Hair follicular keratinocyte (primary cell): ENCODE data around the gene ZNF426. TPM values are rescaled to one million over a fixed set of nuclear protein-coding genes. Genes with fewer than 3 reads are reported as not detected.

Experiments
- total RNA-seq: library from RNA; depleted of rRNA; stranded (reverse); fragments of >200 nt; gene quantifications from 2 replicates; pipeline ENCODE4 v1.2.3, GENCODE V29; 2015

The ZNF426 gene
- 5.3 and 6.4 TPM in 2 replicates for total RNA-seq

GRCh38 chr19:9538183-9539058 is at the start of gene ZNF426:
Gene ZNF426 (minus strand): TSS chr19:9538645. CDS start chr19:9536232, 2,413 bp downstream.

DNA sequence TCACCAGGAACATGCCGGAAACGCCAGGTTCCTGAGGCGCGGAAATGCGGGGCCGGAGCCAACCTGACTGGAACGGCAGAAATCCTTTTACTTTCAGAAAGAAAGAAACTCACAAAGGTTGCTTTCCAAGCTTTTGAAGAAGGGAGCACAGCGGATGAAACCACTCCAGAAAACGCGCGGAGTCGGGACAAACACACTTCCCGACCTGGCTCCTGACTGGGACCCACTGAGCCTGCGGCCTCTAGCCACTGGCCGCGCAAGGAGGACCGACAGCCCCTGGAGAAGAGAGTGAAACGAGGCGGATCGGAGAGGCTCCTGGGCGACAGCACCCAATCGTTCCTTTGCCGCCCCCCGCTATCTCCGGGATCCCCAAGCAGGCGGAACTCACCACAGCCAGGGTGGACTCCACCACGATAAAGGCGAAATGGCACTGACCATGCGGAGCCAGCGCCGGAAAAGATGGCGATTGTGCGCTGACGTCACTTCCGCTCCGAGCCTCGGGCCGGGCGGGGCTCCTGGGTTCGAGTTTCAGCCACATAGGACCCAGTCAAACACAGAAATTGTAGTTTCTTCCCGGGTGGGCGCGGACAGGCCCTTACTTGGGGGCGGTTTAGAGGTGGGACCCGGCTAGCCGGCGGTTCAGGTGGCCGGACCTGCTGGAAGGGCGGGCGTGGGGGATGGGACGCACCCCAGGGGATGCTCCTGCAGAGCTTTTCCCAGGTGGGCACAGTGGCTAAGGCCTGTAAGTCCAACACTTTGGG is 45.8 kb upstream of the ZNF426 start, which contains the start of gene ZNF121:
Gene ZNF121, minus strand, starts transcription at position 432 of the 761 bp plus-strand sequence. CDS start 16,407 bp downstream, outside the sequence.

DNA sequence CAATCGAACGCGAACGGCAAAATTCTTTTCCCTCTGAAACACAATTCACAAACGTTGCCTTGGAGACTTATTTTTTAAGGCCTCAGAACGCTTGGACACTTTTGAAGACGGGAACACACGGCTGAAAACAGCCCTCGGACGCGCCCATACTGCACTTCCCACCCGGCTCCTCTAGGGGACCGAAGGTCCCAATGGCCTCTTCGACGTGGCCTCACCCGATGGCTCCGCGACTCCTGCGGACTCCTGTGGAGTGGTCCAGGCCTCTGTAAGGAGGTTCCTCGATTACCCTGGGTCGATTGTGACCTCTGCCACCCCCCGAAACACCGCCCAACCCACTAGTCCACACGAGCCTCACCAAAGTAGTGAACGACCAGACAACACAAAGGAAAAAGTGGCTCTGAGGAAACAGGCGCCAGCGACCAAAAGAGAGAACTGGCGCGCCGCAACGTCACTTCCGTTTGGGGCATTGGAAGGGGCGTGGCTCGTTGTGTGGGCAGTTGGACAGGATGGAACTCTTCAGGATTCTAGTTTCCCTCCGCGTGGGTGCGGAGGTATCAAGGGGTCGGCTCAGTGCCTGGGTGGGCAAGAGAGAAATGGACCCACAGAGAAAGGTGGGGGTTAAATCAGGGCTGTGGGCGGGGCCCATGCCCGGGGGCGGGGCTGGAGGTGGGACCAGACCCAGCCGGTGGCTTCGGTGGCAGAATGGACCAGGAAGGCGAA is 40.1 kb downstream of the ZNF426 start, which contains the start of gene ZNF560:
Gene ZNF560, minus strand, starts transcription at position 434 of the 720 bp plus-strand sequence. CDS start 23,303 bp downstream, outside the sequence.

Other genes starting within 250 kb of the ZNF426 start
- gene ZNF699, start 228.8 kb downstream of the ZNF426 start, total RNA-seq: 10.9 and 19.1 TPM in 2 replicates
- gene ZNF559, start 214.5 kb downstream of the ZNF426 start, total RNA-seq: 4.9 and 5.2 TPM in 2 replicates
- gene ZNF177, start 175.6 kb downstream of the ZNF426 start, total RNA-seq: 0.08 and 0.39 TPM in 2 replicates
- gene ZNF266, start 103.1 kb downstream of the ZNF426 start, total RNA-seq: 7.1 and 8.8 TPM in 2 replicates
- 0.16 and 0.19 TPM in 2 replicates for gene ZNF560, start 40.0 kb downstream of the ZNF426 start, total RNA-seq
- gene ZNF121, start 45.9 kb upstream of the ZNF426 start, total RNA-seq: 20.7 and 22.9 TPM in 2 replicates
- 20.6 and 29.0 TPM in 2 replicates for gene ZNF561, start 82.6 kb upstream of the ZNF426 start, total RNA-seq
- gene ZNF562, start 136.5 kb upstream of the ZNF426 start, total RNA-seq: 18.8 and 19.1 TPM in 2 replicates
- gene ZNF846, start 230.1 kb upstream of the ZNF426 start, total RNA-seq: 8.0 and 10.7 TPM in 2 replicates